ENCODE measurements around the gene CDH6. TPM values are rescaled to one million over a fixed set of nuclear protein-coding genes. Genes with fewer than 3 reads are reported as not detected.
A peak's percentile ranks its signal among the peaks of the same experiment; 100 is the strongest.

The CDH6 gene
- total and polyA plus RNA-seq, 8 donors, result 0.29 to 9.2 (median 0.31) TPM; not detected in 2

GRCh38 chr5:31156631-31157160 is 36.8 kb upstream of the CDH6 start:
- no peak overlapping the region for H3K4me3 ChIP-seq
- H3K27ac ChIP-seq, result no peak overlapping the region
- no peak for TF ChIP-seq CTCF (IDR thresholded peaks at IDR 0.05)
- TF ChIP-seq POLR2AphosphoS5 (IDR thresholded peaks at IDR 0.05), result no peak
- TF ChIP-seq EP300 (IDR thresholded peaks at IDR 0.05), result no peak
- TF ChIP-seq POLR2A (IDR thresholded peaks at IDR 0.05), result no peak
- DNase-seq, result no peak
- no peaks in the 10 kb centered on the region for H3K9me3 ChIP-seq
- no peaks in the 10 kb centered on the region for H3K36me3 ChIP-seq
- H3K27me3 ChIP-seq, result no peaks in the 10 kb centered on the region
- no peaks in the 10 kb centered on the region for H3K4me1 ChIP-seq
- WGBS, 5 donors, result 57 to 75% (median 61%) methylated on average over 3 of the region's 3 CpGs
- intact Hi-C loops (cut with DNase I; ENCODE audit: low total_unique reads), result no loop called here

- H3K27me3 ChIP-seq, result no peaks in the 10 kb centered on the region
- H3K27ac ChIP-seq, result no peak overlapping the region
- no peaks in the 10 kb centered on the region for H3K9me3 ChIP-seq
- intact Hi-C loops (cut with DNase I; ENCODE audit: low total_unique reads), result no loop called here
- no peak for DNase-seq
- no peaks in the 10 kb centered on the region for H3K36me3 ChIP-seq
- TF ChIP-seq EP300 (IDR thresholded peaks at IDR 0.05) (no peak), CTCF (IDR thresholded peaks at IDR 0.05) (no peak), POLR2AphosphoS5 (IDR thresholded peaks at IDR 0.05) (no peak), POLR2A (IDR thresholded peaks at IDR 0.05) (no peak)
- no peaks in the 10 kb centered on the region for H3K4me1 ChIP-seq
- H3K4me3 ChIP-seq, result no peak overlapping the region
- WGBS, 5 donors, result 46 to 67% (median 50%) methylated on average over 5 of the region's 5 CpGs
Measured at GRCh38 chr5:31157720-31158119, 35.8 kb upstream of the CDH6 start.

- intact Hi-C loops (cut with DNase I; ENCODE audit: low total_unique reads), result no loop called here
- Histone ChIP-seq H3K4me1 (no peaks in the 10 kb centered on the region), H3K4me3 (no peak overlapping the region), H3K27me3 (no peaks in the 10 kb centered on the region), H3K27ac (no peak overlapping the region), H3K9me3 (no peaks in the 10 kb centered on the region), H3K36me3 (no peaks in the 10 kb centered on the region)
- WGBS, 5 donors, result 43 to 54% (median 50%) methylated on average over 1 of the region's 1 CpG
- TF ChIP-seq EP300 (IDR thresholded peaks at IDR 0.05), result no peak
- TF ChIP-seq POLR2AphosphoS5 (IDR thresholded peaks at IDR 0.05), result no peak
- no peak for TF ChIP-seq CTCF (IDR thresholded peaks at IDR 0.05)
- TF ChIP-seq POLR2A (IDR thresholded peaks at IDR 0.05), result no peak
- no peak for DNase-seq
Measured at GRCh38 chr5:31158686-31159085, 34.8 kb upstream of the CDH6 start.

GRCh38 chr5:31161781-31162181 is 31.7 kb upstream of the CDH6 start:
- peak in 1 of 2 donors; percentile 25 for DNase-seq
- Histone ChIP-seq H3K4me1 (no peaks in the 10 kb centered on the region), H3K27me3 (no peaks in the 10 kb centered on the region), H3K36me3 (no peaks in the 10 kb centered on the region), H3K9me3 (no peaks in the 10 kb centered on the region), H3K27ac (no peak overlapping the region), H3K4me3 (no peak overlapping the region)
- 12 to 34% (median 21%) methylated on average over 2 of the region's 2 CpGs for WGBS, 5 donors
- intact Hi-C loops (cut with DNase I; ENCODE audit: low total_unique reads), result no loop called here
- no peak for TF ChIP-seq POLR2AphosphoS5 (IDR thresholded peaks at IDR 0.05)
- TF ChIP-seq CTCF (IDR thresholded peaks at IDR 0.05), result no peak
- TF ChIP-seq POLR2A (IDR thresholded peaks at IDR 0.05), result no peak
- TF ChIP-seq EP300 (IDR thresholded peaks at IDR 0.05), result no peak
